Suprapubic skin (tissue), 4 donors: ENCODE measurements around the gene ERP27. TPM values are rescaled to one million over a fixed set of nuclear protein-coding genes. Genes with fewer than 3 reads are reported as not detected.
A peak's percentile ranks its signal among the peaks of the same experiment; 100 is the strongest.

Experiments
- DNase-seq, 2 donors: peaks; one replicate each; pipeline ENCODE4 v3.0.0-alpha.2; 2019; ENCODE audit warnings: low spot score in 2 of 2
- H3K27ac ChIP-seq: fragments of 200-600 bp; sonication (generic); one replicate; pipeline ENCODE4 v1.5.1; 2019
- H3K27me3 ChIP-seq: fragments of 200-600 bp; sonication (generic); one replicate; pipeline ENCODE4 v1.5.1; 2019
- H3K36me3 ChIP-seq: fragments of 200-600 bp; sonication (generic); one replicate; pipeline ENCODE4 v1.5.1; 2019
- H3K4me1 ChIP-seq: fragments of 200-600 bp; sonication (generic); one replicate; pipeline ENCODE4 v1.5.1; 2019
- H3K4me3 ChIP-seq: fragments of 200-600 bp; sonication (generic); one replicate; pipeline ENCODE4 v1.5.1; 2019; ENCODE audit warnings: mild to moderate bottlenecking
- H3K9me3 ChIP-seq: fragments of 200-600 bp; sonication (generic); one replicate; pipeline ENCODE4 v1.5.1; 2019
- CTCF ChIP-seq, 2 donors: fragments of 200-600 bp in 1 of 2; fragments of 450-650 bp in 1 of 2; sonication (generic) in 1 of 2; IDR thresholded peaks; one replicate each; pipeline ENCODE4 v1.5.1; 2016 to 2019; ENCODE audit warnings: antibody characterized with exemption in 2 of 2, mild to moderate bottlenecking in 1 of 2, moderate library complexity in 1 of 2
- EP300 ChIP-seq: sonication (generic); formaldehyde crosslinking; IDR thresholded peaks from one replicate; pipeline ENCODE4 v1.6.1; 2017; ENCODE audit warnings: antibody characterized with exemption
- POLR2A ChIP-seq, 2 donors: fragments of 450-650 bp; IDR thresholded peaks; one replicate each; pipeline ENCODE4 v1.6.1; 2017; ENCODE audit warnings: antibody characterized with exemption in 2 of 2, mild to moderate bottlenecking in 2 of 2, moderate library complexity in 2 of 2
- POLR2AphosphoS5 ChIP-seq, 3 donors: sonication (generic); formaldehyde crosslinking; IDR thresholded peaks; one replicate each; pipeline ENCODE4 v1.6.1; 2017; ENCODE audit warnings: antibody characterized with exemption in 3 of 3
- WGBS: methylation state at CpG from one replicate; pipeline ENCODE4 v1.1.5; 2018; 5-methylcytosine and 5-hydroxymethylcytosine counted together
- total RNA-seq, 4 donors: library from RNA; depleted of rRNA; stranded (reverse); fragments of >200 nt; gene quantifications; one replicate each; pipeline ENCODE4 v1.1.0, GENCODE V29; 2016

ERP27 gene
- total RNA-seq, 4 donors from 2014 or later: 0.21 to 2.5 (median 0.91) TPM; not detected in 1

- WGBS: 75% methylated on average over 1 of the region's 1 CpG
- Histone ChIP-seq H3K4me1 (peaks cover 59% of the 10 kb centered on the region), H3K4me3 (no peak overlapping the region), H3K27me3 (no peaks in the 10 kb centered on the region), H3K36me3 (no peaks in the 10 kb centered on the region), H3K27ac (no peak overlapping the region), H3K9me3 (no peaks in the 10 kb centered on the region)
- TF ChIP-seq CTCF (IDR thresholded peaks at IDR 0.05) (no peak), POLR2AphosphoS5 (IDR thresholded peaks at IDR 0.05) (no peak), POLR2A (IDR thresholded peaks at IDR 0.05) (no peak), EP300 (no peak)
- DNase-seq: no peak
These were observed 37.1 kb downstream of the ERP27 start for GRCh38 chr12:14901228-14901562.

- no peak for DNase-seq
- Histone ChIP-seq H3K27ac (no peak overlapping the region), H3K27me3 (no peaks in the 10 kb centered on the region), H3K4me3 (no peak overlapping the region), H3K4me1 (peaks cover 56% of the 10 kb centered on the region), H3K9me3 (no peaks in the 10 kb centered on the region), H3K36me3 (no peaks in the 10 kb centered on the region)
- 77% methylated on average over 5 of the region's 5 CpGs for WGBS
- no peak for TF ChIP-seq CTCF (IDR thresholded peaks at IDR 0.05)
- no peak for TF ChIP-seq EP300
- no peak for TF ChIP-seq POLR2AphosphoS5 (IDR thresholded peaks at IDR 0.05)
- TF ChIP-seq POLR2A (IDR thresholded peaks at IDR 0.05): no peak
These were observed 37.7 kb downstream of the ERP27 start for GRCh38 chr12:14900521-14901227.

DNA sequence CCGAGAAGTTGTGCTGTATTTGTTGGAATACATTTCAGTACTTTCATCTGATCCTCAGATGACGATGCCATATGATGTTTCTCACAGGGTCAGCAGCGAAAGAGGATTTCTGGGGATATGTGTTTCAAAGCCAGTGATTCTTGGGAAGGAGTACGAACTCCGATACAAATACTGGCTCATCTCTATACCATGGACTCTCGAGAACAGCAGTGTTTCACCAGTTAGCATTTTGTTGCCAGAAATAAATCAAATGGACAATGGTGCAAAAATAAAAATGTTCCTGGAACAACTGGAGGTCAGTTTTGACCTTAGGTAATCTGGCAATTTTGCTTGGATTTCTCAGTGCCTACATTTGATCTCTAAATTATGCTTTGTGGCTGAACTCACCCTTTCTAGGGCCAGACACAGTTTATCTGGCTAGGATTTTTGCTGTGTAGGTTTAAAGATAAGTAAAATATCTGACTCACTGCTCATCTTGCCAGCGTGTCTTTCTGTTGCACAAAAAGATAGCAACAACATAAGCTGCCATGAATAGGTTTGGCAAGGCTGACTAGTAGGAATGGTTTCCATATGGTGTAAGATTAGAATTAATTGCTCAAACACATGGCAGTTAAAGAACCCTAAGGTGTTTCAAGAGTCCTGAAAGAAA is 41.7 kb downstream of the ERP27 start:
- no peak for DNase-seq

DNA sequence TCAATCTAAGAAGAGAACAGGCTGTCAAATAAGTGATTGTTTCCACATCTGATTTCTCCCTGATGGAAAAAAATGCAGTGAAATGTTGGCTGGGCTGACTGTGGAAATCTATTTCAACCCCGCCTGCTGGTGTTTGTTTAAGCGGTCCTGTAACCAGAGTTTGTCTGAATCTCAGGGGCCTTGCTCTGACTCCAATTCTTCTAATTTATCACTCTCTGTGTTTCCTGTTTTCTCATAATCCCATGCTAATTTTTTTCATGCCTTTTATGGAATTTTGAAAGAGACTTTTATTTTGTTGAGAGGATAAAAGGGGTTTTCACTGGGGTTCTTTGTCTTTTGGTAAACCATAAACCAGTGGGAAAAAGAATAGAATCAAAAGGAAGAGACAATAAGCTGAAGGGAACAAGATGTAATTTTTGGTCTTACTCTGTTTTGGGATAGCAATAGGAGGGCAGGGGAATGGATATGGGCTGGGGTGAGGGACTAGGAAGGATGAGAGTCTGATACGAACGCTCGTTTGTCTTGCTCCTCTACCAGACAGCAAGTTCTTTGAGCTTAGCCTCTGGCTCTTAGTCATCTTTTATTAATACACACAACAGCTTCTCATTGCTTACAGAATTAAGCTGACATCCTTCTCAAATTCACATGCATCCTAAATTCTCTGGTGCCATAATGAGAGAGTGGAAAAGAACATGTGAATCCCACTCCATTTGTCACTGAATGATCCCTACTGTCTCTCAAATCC is 44.7 kb downstream of the ERP27 start:
- H3K36me3 ChIP-seq: no peaks in the 10 kb centered on the region
- no peaks in the 10 kb centered on the region for H3K9me3 ChIP-seq
- no peaks in the 10 kb centered on the region for H3K27me3 ChIP-seq
- no peak for TF ChIP-seq POLR2AphosphoS5 (IDR thresholded peaks at IDR 0.05)
- H3K4me1 ChIP-seq: peaks cover 32% of the 10 kb centered on the region
- H3K4me3 ChIP-seq: no peak overlapping the region
- peak overlapping the region; percentile 81 for H3K27ac ChIP-seq
- 47% methylated on average over 5 of the region's 5 CpGs for WGBS
- DNase-seq: no peak

More for the DNA sequence above, 41.7 kb downstream of the ERP27 start:
- H3K27ac ChIP-seq: peak overlapping the region; percentile 35
- H3K9me3 ChIP-seq: no peaks in the 10 kb centered on the region
- H3K4me1 ChIP-seq: peaks cover 28% of the 10 kb centered on the region
- no peak for TF ChIP-seq POLR2AphosphoS5 (IDR thresholded peaks at IDR 0.05)
- no peak for TF ChIP-seq EP300
- no peak for TF ChIP-seq CTCF (IDR thresholded peaks at IDR 0.05)
- TF ChIP-seq POLR2A (IDR thresholded peaks at IDR 0.05): no peak
- no peaks in the 10 kb centered on the region for H3K27me3 ChIP-seq
- H3K4me3 ChIP-seq: no peak overlapping the region
- no peaks in the 10 kb centered on the region for H3K36me3 ChIP-seq
- 38% methylated on average over 7 of the region's 7 CpGs for WGBS

GRCh38 chr12:14892726-14893505 is 45.4 kb downstream of the ERP27 start:
- DNase-seq: peak in 1 of 2 donors; percentile 73
- Histone ChIP-seq H3K9me3 (no peaks in the 10 kb centered on the region), H3K4me3 (no peak overlapping the region), H3K36me3 (no peaks in the 10 kb centered on the region), H3K27ac (peak overlapping the region; percentile 81), H3K27me3 (no peaks in the 10 kb centered on the region), H3K4me1 (peaks cover 32% of the 10 kb centered on the region)
- 68% methylated on average over 7 of the region's 7 CpGs for WGBS
- TF ChIP-seq EP300 (no peak), POLR2A (IDR thresholded peaks at IDR 0.05) (no peak), POLR2AphosphoS5 (IDR thresholded peaks at IDR 0.05) (no peak), CTCF (IDR thresholded peaks at IDR 0.05) (no peak)
